ENCODE data around the gene RTKN. TPM values are rescaled to one million over a fixed set of nuclear protein-coding genes. Genes with fewer than 3 reads are reported as not detected.

RTKN gene
- total and polyA plus RNA-seq, 9 of the 15 experiments (the other 6 are each of a cell fraction or from before 2014, with no cell fraction given): 0.14 to 6.9 (median 3.6) TPM

DNA sequence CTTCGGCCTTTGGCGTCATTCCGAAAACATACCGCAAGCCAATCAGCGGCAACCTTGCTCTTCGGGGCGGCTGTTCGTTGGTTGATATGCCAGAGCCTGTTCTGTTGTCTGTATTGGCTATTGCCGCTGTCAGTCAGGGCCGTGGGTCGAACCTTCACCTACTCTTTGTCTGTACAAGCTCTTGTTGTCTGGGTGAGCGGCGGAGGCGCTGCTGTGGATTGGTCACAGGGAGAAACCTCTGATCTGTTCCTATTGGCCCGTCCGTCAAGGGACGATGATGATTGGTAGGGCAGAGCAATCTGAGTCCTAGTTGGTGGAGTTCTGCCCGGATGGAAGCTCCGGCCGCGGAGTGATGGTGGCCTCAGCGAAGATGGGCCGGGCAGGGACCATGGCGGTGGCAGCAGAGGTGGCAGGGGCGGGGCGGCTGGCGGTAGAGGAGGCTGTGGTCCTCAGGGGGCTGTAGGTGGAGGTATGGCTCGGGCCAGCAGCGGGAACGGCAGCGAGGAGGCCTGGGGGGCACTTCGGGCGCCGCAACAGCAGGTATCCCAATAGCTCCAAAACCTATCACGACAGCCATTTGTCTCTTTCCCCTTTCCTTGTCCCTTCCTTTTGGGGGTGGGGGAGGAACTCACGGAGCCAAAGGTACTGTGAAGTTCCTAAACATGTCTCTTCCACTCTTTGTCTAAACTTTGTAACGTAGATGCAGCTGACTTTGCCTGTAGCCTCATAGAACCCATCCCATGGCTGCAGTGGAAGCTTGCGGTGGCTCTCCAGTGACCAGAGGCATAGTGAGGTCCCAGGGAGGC is 16.6 kb upstream of the RTKN start, which contains the start of gene WBP1 (continued):
- TF ChIP-seq NFRKB (IDR thresholded peaks at IDR 0.05; ENCODE audit: low read depth) (0 out of 2 replicates have a peak, but pooled peaks have one; percentile 22), ZNF507 (tag; conservative IDR thresholded peaks at IDR 0.05) (no peak), HSF4 (CRISPR knock-in tag; IDR thresholded peaks at IDR 0.05; ENCODE audit: borderline replicate concordance) (no peak), CREM (IDR thresholded peaks at IDR 0.05; ENCODE audit: low read depth) (peak; percentile 46; the same call in 1 of the 2 replicates), CCAR2 (IDR thresholded peaks at IDR 0.05; ENCODE audit: low read depth, low read length) (no peak), SP2 (IDR thresholded peaks at IDR 0.05; ENCODE audit: extremely low read depth, low read depth, low read length, poor library complexity, severe bottlenecking) (peak; percentile 66), CBX3 (IDR thresholded peaks at IDR 0.05; ENCODE audit: borderline replicate concordance in 1 of 2, low read length in 2 of 2) (no peak), HIVEP1 (CRISPR knock-in tag; IDR thresholded peaks at IDR 0.05) (no peak), POLR2H (tag; IDR thresholded peaks at IDR 0.05; ENCODE audit: low read depth) (0 out of 2 replicates have a peak, but pooled peaks have one; percentile 22), GABPB1 (CRISPR knock-in tag; IDR thresholded peaks at IDR 0.05) (no peak)
- TF ChIP-seq, protein P1, sequence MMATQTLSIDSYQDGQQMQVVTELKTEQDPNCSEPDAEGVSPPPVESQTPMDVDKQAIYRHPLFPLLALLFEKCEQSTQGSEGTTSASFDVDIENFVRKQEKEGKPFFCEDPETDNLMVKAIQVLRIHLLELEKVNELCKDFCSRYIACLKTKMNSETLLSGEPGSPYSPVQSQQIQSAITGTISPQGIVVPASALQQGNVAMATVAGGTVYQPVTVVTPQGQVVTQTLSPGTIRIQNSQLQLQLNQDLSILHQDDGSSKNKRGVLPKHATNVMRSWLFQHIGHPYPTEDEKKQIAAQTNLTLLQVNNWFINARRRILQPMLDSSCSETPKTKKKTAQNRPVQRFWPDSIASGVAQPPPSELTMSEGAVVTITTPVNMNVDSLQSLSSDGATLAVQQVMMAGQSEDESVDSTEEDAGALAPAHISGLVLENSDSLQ (IDR thresholded peaks at IDR 0.05): peak; percentile 100
- TF ChIP-seq, protein P2, sequence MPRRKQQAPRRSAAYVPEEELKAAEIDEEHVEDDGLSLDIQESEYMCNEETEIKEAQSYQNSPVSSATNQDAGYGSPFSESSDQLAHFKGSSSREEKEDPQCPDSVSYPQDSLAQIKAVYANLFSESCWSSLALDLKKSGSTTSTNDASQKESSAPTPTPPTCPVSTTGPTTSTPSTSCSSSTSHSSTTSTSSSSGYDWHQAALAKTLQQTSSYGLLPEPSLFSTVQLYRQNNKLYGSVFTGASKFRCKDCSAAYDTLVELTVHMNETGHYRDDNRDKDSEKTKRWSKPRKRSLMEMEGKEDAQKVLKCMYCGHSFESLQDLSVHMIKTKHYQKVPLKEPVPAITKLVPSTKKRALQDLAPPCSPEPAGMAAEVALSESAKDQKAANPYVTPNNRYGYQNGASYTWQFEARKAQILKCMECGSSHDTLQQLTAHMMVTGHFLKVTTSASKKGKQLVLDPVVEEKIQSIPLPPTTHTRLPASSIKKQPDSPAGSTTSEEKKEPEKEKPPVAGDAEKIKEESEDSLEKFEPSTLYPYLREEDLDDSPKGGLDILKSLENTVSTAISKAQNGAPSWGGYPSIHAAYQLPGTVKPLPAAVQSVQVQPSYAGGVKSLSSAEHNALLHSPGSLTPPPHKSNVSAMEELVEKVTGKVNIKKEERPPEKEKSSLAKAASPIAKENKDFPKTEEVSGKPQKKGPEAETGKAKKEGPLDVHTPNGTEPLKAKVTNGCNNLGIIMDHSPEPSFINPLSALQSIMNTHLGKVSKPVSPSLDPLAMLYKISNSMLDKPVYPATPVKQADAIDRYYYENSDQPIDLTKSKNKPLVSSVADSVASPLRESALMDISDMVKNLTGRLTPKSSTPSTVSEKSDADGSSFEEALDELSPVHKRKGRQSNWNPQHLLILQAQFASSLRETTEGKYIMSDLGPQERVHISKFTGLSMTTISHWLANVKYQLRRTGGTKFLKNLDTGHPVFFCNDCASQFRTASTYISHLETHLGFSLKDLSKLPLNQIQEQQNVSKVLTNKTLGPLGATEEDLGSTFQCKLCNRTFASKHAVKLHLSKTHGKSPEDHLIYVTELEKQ (CRISPR knock-in tag; IDR thresholded peaks at IDR 0.05): no peak
- TF ChIP-seq, protein P3, sequence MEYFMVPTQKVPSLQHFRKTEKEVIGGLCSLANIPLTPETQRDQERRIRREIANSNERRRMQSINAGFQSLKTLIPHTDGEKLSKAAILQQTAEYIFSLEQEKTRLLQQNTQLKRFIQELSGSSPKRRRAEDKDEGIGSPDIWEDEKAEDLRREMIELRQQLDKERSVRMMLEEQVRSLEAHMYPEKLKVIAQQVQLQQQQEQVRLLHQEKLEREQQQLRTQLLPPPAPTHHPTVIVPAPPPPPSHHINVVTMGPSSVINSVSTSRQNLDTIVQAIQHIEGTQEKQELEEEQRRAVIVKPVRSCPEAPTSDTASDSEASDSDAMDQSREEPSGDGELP (CRISPR knock-in tag; IDR thresholded peaks at IDR 0.05; ENCODE audit: borderline replicate concordance): peak; percentile 12; the same call in 1 of the 2 replicates
- TF ChIP-seq, protein P4, sequence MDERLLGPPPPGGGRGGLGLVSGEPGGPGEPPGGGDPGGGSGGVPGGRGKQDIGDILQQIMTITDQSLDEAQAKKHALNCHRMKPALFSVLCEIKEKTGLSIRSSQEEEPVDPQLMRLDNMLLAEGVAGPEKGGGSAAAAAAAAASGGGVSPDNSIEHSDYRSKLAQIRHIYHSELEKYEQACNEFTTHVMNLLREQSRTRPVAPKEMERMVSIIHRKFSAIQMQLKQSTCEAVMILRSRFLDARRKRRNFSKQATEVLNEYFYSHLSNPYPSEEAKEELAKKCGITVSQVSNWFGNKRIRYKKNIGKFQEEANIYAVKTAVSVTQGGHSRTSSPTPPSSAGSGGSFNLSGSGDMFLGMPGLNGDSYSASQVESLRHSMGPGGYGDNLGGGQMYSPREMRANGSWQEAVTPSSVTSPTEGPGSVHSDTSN (CRISPR knock-in tag; IDR thresholded peaks at IDR 0.05; ENCODE audit: low read depth): peak; percentile 88
- TF ChIP-seq, protein P4 (tag; conservative IDR thresholded peaks at IDR 0.05; ENCODE audit: low read depth): peak; percentile 99
- TF ChIP-seq, protein P5, sequence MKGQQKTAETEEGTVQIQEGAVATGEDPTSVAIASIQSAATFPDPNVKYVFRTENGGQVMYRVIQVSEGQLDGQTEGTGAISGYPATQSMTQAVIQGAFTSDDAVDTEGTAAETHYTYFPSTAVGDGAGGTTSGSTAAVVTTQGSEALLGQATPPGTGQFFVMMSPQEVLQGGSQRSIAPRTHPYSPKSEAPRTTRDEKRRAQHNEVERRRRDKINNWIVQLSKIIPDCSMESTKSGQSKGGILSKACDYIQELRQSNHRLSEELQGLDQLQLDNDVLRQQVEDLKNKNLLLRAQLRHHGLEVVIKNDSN (CRISPR knock-in tag; IDR thresholded peaks at IDR 0.05): 0 out of 2 replicates have a peak, but pooled peaks have one; percentile 8

Data from K562 (cell line).